ENCODE data around the gene ROR1. TPM values are rescaled to one million over a fixed set of nuclear protein-coding genes. Genes with fewer than 3 reads are reported as not detected.
A peak's percentile ranks its signal among the peaks of the same experiment; 100 is the strongest.

The ROR1 gene
- total RNA-seq, 2 experiments from 2014 or later: not detected

DNA sequence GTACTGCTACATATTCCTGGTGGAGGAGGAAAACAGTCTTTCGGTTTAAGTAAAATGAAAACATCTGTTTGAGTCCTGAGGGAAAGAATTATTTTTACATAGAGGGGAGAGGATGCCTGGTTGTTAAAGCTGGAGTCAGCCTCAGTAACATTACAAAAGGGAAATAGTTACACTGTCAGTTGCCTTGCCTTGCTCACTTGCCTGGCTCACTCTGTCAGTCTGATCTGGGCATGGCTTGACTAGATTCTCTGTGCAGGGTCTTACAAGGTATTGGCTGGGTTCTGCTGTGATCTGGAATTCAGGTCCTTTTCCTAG lies 421.2 kb downstream of the ROR1 start:
- peaks cover 2% of the 10 kb centered on the region for H3K4me1 Mint-ChIP-seq (ENCODE audit: low read depth)
- no peaks in the 10 kb centered on the region for H3K9me3 Mint-ChIP-seq
- POLR2A ChIA-PET: no interaction called here
- no peaks in the 10 kb centered on the region for H3K27me3 Mint-ChIP-seq
- TF ChIP-seq, protein P1, sequence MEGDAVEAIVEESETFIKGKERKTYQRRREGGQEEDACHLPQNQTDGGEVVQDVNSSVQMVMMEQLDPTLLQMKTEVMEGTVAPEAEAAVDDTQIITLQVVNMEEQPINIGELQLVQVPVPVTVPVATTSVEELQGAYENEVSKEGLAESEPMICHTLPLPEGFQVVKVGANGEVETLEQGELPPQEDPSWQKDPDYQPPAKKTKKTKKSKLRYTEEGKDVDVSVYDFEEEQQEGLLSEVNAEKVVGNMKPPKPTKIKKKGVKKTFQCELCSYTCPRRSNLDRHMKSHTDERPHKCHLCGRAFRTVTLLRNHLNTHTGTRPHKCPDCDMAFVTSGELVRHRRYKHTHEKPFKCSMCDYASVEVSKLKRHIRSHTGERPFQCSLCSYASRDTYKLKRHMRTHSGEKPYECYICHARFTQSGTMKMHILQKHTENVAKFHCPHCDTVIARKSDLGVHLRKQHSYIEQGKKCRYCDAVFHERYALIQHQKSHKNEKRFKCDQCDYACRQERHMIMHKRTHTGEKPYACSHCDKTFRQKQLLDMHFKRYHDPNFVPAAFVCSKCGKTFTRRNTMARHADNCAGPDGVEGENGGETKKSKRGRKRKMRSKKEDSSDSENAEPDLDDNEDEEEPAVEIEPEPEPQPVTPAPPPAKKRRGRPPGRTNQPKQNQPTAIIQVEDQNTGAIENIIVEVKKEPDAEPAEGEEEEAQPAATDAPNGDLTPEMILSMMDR (IDR thresholded peaks at IDR 0.05): no peak
- H3K27ac Mint-ChIP-seq: no peak overlapping the region
- intact Hi-C loops (cut with micrococcal nuclease): no loop called here
- H3K4me3 Mint-ChIP-seq: no peak overlapping the region
- ATAC-seq: no peak
- CTCF ChIA-PET: interaction anchor here (0.9 to 1.2 kb wide), 2 partner anchors 58 to 503 kb away, joined by 3 to 4 read pairs; no protein-coding TSS in a partner anchor
- no peaks in the 10 kb centered on the region for H3K36me3 Mint-ChIP-seq (ENCODE audit: low read depth)
- DNase-seq: no peak

DNA sequence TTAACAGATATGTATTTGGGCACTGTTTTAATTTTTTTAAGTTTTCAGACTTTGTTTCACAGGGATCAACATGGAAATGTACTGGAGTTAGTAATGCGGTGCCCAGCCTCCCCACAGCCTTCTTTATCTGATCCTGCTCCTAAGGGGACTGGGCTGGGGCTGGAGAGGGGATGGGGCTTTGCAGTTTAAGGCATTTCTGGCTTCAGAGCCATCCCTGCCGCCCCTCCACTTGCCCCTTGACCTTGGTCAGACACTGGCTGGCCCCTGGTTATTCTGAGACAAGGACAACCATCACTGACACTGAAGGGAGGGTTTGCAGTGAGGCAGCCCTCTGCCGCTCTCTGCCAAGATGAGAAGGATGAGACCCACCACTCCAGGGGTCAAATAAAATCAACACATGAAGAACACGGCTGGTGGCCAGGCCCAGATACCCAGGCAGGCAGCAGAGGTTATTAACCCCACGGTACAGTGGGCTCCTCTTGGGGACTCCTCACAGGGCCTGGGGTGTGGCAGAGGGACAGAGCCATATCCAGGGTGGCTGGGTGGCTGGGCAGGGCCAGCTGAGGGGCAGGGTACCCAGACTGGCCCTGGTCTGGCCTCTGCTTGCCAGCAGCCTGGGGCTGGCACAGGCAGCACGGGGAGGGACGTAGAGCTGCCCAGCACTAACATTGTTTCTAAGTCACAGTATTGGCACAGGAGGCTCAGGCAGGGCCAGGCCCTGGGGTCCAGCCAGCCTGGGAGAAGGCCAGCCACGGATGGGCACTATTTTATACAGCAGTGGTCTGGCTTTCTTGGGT lies 422.5 kb downstream of the ROR1 start:
- Mint-ChIP-seq H3K27me3 (no peaks in the 10 kb centered on the region), H3K4me1 (ENCODE audit: low read depth) (peaks cover 2% of the 10 kb centered on the region), H3K36me3 (ENCODE audit: low read depth) (no peaks in the 10 kb centered on the region), H3K9me3 (no peaks in the 10 kb centered on the region), H3K27ac (no peak overlapping the region), H3K4me3 (no peak overlapping the region)
- no peak for DNase-seq
- ATAC-seq: no peak
- intact Hi-C loops (cut with micrococcal nuclease): no loop called here
- ChIA-PET CTCF (no interaction called here), POLR2A (interaction anchor here (0.6 kb wide), 1 partner anchor 277 kb away, joined by 3 read pairs; no protein-coding TSS in a partner anchor)
- TF ChIP-seq, protein P1 (IDR thresholded peaks at IDR 0.05): no peak

DNA sequence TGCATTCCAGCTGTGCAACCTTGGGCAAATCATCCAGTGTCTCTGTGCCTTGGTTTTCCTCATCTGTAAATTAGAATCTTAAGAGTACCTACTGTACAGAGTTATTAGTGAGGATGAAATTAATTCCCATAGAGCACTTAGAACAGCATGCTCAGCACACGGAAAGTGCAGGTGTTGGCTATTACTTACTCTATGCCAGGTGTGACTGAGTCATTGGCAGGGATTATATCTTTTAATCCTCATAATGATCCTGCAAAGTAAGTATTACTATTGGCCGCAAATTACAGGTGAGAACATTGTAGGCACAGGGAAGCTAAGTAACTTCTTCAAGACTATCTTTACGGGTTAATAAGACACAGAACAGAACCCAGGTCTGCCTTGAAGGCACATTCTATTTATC lies 423.3 kb downstream of the ROR1 start:
- Mint-ChIP-seq H3K4me1 (ENCODE audit: low read depth) (peaks cover 2% of the 10 kb centered on the region), H3K9me3 (no peaks in the 10 kb centered on the region), H3K4me3 (no peak overlapping the region), H3K27ac (no peak overlapping the region), H3K36me3 (ENCODE audit: low read depth) (no peaks in the 10 kb centered on the region), H3K27me3 (no peaks in the 10 kb centered on the region)
- intact Hi-C loops (cut with micrococcal nuclease): no loop called here
- POLR2A ChIA-PET: interaction anchor here (0.6 kb wide), 1 partner anchor 278 kb away, joined by 3 read pairs; no protein-coding TSS in a partner anchor
- ATAC-seq: no peak
- TF ChIP-seq, protein P1 (IDR thresholded peaks at IDR 0.05): no peak
- CTCF ChIA-PET: no interaction called here
- DNase-seq: no peak

DNA sequence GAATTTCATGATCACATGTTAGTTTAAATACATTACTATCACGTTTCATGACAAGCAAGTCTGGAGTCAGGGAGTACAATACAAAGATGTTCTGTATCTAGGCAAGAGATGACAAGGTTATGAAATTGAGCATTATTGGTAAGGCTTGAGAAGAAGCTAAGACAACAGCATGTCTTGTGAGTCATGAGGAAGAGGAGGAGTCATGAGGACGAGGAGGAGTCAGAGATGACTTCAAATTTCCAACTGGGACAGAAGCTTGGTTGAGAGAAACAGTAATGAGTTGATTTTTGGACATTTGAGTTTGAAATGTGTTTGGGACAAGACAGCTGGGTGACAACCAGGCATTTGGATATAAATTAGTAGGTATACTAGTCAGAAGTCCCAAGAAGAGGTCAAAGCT lies 425.3 kb downstream of the ROR1 start:
- POLR2A ChIA-PET: no interaction called here
- CTCF ChIA-PET: interaction anchor here (1.9 kb wide), 1 partner anchor 62 kb away, joined by 5 read pairs; no protein-coding TSS in a partner anchor

DNA sequence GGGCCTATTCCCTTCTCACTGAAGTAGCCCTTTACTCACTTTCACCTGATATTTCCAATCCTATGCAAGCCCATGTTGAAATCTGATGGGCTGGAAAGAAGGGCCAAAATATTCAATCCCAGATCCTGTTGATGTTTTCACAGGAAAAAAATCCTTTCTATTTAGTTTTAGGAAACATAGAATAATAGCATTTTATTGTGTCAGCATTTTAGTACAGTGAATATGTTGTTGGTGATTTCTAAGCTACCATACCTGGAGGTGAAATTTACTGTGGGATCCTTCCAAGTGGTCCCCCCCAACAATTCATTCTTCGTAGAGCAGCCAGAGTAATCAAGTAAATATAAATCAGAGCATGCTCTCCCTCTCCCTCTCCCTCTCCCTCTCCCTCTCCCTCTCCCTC lies 426.2 kb downstream of the ROR1 start:
- intact Hi-C loops (cut with micrococcal nuclease): no loop called here

More for the DNA sequence above, 425.3 kb downstream of the ROR1 start:
- Mint-ChIP-seq H3K4me3 (no peak overlapping the region), H3K9me3 (no peaks in the 10 kb centered on the region), H3K27ac (no peak overlapping the region), H3K4me1 (ENCODE audit: low read depth) (peaks cover 2% of the 10 kb centered on the region), H3K36me3 (ENCODE audit: low read depth) (no peaks in the 10 kb centered on the region), H3K27me3 (peaks cover 2% of the 10 kb centered on the region)
- DNase-seq (no peak), ATAC-seq (peak; percentile 53)
- intact Hi-C loops (cut with micrococcal nuclease): no loop called here
- TF ChIP-seq, protein P1 (IDR thresholded peaks at IDR 0.05): no peak

More for the DNA sequence above, 426.2 kb downstream of the ROR1 start:
- H3K9me3 Mint-ChIP-seq: no peaks in the 10 kb centered on the region
- CTCF ChIA-PET: interaction anchor here (1.9 kb wide), 1 partner anchor 63 kb away, joined by 5 read pairs; no protein-coding TSS in a partner anchor
- no peak for DNase-seq
- peaks cover 2% of the 10 kb centered on the region for H3K4me1 Mint-ChIP-seq (ENCODE audit: low read depth)
- H3K36me3 Mint-ChIP-seq (ENCODE audit: low read depth): no peaks in the 10 kb centered on the region
- TF ChIP-seq, protein P1 (IDR thresholded peaks at IDR 0.05): no peak
- no peak overlapping the region for H3K4me3 Mint-ChIP-seq
- no peak overlapping the region for H3K27ac Mint-ChIP-seq
- POLR2A ChIA-PET: no interaction called here
- no peak for ATAC-seq
- H3K27me3 Mint-ChIP-seq: peaks cover 5% of the 10 kb centered on the region

All from activated CD8-positive, alpha-beta T cell treated with anti-CD3 and anti-CD28 coated beads for 36 hours (primary cell).